HepG2 (cell line): ENCODE results near the gene DUSP16. TPM values are rescaled to one million over a fixed set of nuclear protein-coding genes. Genes with fewer than 3 reads are reported as not detected.

Experiments used
- ATAC-seq: fragments of 200-7000 bp; cut with Tn5 transposase; 3 replicates; pipeline ENCODE4 v1.9.1; 2020; ENCODE audit warnings: mild to moderate bottlenecking, moderate library complexity
- BruUV-seq: library from RNA; stranded (reverse); fragments of 400-500 nt; replicated peaks from 2 replicates; lab custom pipeline; 2021; lab: Mats Ljungman, UMichigan
- CTCF ChIA-PET: fragments of 300-600 bp; formaldehyde crosslinking; extraction: SDS; loops from one replicate; lab custom pipeline; 2021; ENCODE audit warnings: low total read pairs, inconsistent platforms, low intra/inter-chr PET ratio; lab: Yijun Ruan, JAX
- POLR2A ChIA-PET: fragments of 350-600 bp; sonication (Branson Sonifier 250); formaldehyde crosslinking; loops from one replicate; lab custom pipeline; 2020; ENCODE audit warnings: antibody characterized with exemption, inconsistent platforms; lab: Yijun Ruan, JAX
- DNase-seq: peaks from one replicate; pipeline ENCODE4 v3.0.0-alpha.2; 2015; ENCODE audit warnings: low spot score
- FAIRE-seq: peaks from 3 replicates; lab custom pipeline; 2011; peaks lifted over from hg19 to GRCh38; lab: Jason Lieb, UNC
- H2AFZ ChIP-seq: one replicate; pipeline ENCODE4 v1.6.1; 2011; ENCODE audit warnings: low read length, inconsistent platforms
- H3K27ac ChIP-seq: fragments of 300-600 bp; 3 replicates; pipeline ENCODE4 v1.8.0; 2011; ENCODE audit warnings: mixed run types, mild to moderate bottlenecking, mixed read lengths, low read length, inconsistent platforms; ENCODE audit not compliant: insufficient read depth; ENCODE audit errors: extremely low read length
- H3K27me3 ChIP-seq, 2 experiments: fragments of 200-600 bp in 1 of 2; 2 replicates in 1 of 2; 3 replicates in 1 of 2; pipeline versions ENCODE4 v1.6.0 to v1.8.0; 2011; ENCODE audit warnings: low read length in 2 of 2, mild to moderate bottlenecking in 2 of 2, moderate library complexity in 2 of 2, inconsistent platforms in 1 of 2; ENCODE audit not compliant: insufficient read depth in 2 of 2, control insufficient read depth in 1 of 2
- H3K36me3 ChIP-seq, 2 experiments: fragments of 200-600 bp in 1 of 2; replicated peaks in 1 of 2; 2 replicates in 1 of 2; 3 replicates in 1 of 2; pipeline versions ENCODE4 v1.5.1 to v1.8.0; 2011; ENCODE audit warnings: low read length in 2 of 2, inconsistent platforms in 1 of 2; ENCODE audit not compliant: insufficient read depth in 2 of 2, control insufficient read depth in 1 of 2
- H3K4me1 ChIP-seq: 2 replicates; pipeline ENCODE4 v1.5.1; 2012; ENCODE audit warnings: low read length, inconsistent platforms; ENCODE audit not compliant: insufficient read depth
- H3K4me2 ChIP-seq: 2 replicates; pipeline ENCODE4 v1.6.0; 2011; ENCODE audit warnings: low read depth, low read length, inconsistent platforms
- H3K4me3 ChIP-seq, 3 experiments: fragments of 200-600 bp in 1 of 3; sonication (generic), shearing (Covaris generic) in 1 of 3; replicated peaks in 1 of 3; 2 replicates each; pipeline ENCODE4 v1.5.1; 2011 to 2016; ENCODE audit warnings: low read length in 3 of 3, inconsistent platforms in 2 of 3, low read depth in 2 of 3, mild to moderate bottlenecking in 2 of 3, control low read depth in 1 of 3, mixed read lengths in 1 of 3; ENCODE audit not compliant: insufficient read depth in 1 of 3
- H3K79me2 ChIP-seq: one replicate; pipeline ENCODE4 v1.6.1; 2011; ENCODE audit warnings: low read length, inconsistent platforms; ENCODE audit not compliant: insufficient read depth
- H3K9ac ChIP-seq: 2 replicates; pipeline ENCODE4 v1.6.0; 2011; ENCODE audit warnings: mild to moderate bottlenecking, low read depth, low read length, inconsistent platforms; ENCODE audit not compliant: insufficient read depth
- H3K9me3 ChIP-seq: 2 replicates; pipeline ENCODE4 v1.5.1; 2012; ENCODE audit warnings: mild to moderate bottlenecking, low read length
- H4K20me1 ChIP-seq: 2 replicates; pipeline ENCODE4 v1.6.0; 2011; ENCODE audit warnings: inconsistent platforms, mild to moderate bottlenecking, low read length, moderate library complexity; ENCODE audit not compliant: insufficient read depth
- CHD2 ChIP-seq: IDR thresholded peaks from 2 replicates; pipeline ENCODE4 v1.6.1; 2011; ENCODE audit warnings: low read depth, low read length, improper control_type of control experiment
- FOXA3 ChIP-seq: IDR thresholded peaks from 2 replicates; pipeline ENCODE4 v1.6.1; 2016; ENCODE audit warnings: missing genetic modification reagents, missing compliant biosample characterization
- KDM6A ChIP-seq: IDR thresholded peaks from 2 replicates; pipeline ENCODE4 v1.6.1; 2016; ENCODE audit warnings: low read depth
- NR2F1 ChIP-seq, 2 experiments: fragments of 450-650 bp in 1 of 2; formaldehyde crosslinking in 1 of 2; IDR thresholded peaks; 2 replicates each; pipeline versions ENCODE4 v1.5.0 to v1.6.1; 2016 to 2020; ENCODE audit warnings: mild to moderate bottlenecking in 1 of 2, missing compliant biosample characterization in 1 of 2, missing genetic modification reagents in 1 of 2, moderate library complexity in 1 of 2
- ZNF225 ChIP-seq: sonication (generic); formaldehyde crosslinking; IDR thresholded peaks from 2 replicates; pipeline ENCODE4 v1.4.0; 2020; ENCODE audit warnings: mild to moderate bottlenecking, missing genetic modification reagents
- ZNF678 ChIP-seq: sonication (generic); formaldehyde crosslinking; IDR thresholded peaks from 2 replicates; pipeline ENCODE4 v1.4.0; 2020; ENCODE audit warnings: mild to moderate bottlenecking, missing genetic modification reagents
- WGBS: methylation state at CpG from one replicate; pipeline ENCODE4 v1.1.6; 2017; ENCODE audit warnings: low lambda C conversion rate; 5-methylcytosine and 5-hydroxymethylcytosine counted together
- in situ Hi-C: cut with HindIII; loops from 2 replicates; pipeline ENCODE4 v1.10.0; 2017; ENCODE audit warnings: low pct_unique_long_range_greater_than_20kb; ENCODE audit not compliant: extremely low pct_ligation_motif_present
- intact Hi-C: fragments of 100-400 bp; cut with micrococcal nuclease; formaldehyde crosslinking; loops from one replicate; pipeline ENCODE4 v1.10.0; 2022; ENCODE audit not compliant: unreplicated experiment
- polyA plus RNA-seq, 8 experiments: library from polyadenylated mRNA; depleted of rRNA in 3 of 8; stranded (reverse) in 7 of 8; unstranded in 1 of 8; fragments of >200 nt; fragmentation: Illumina TruSeq in 4 of 8; extraction: Trizol in 4 of 8; gene quantifications; 2 replicates each; pipeline versions ENCODE4 v1.2.1 to v1.2.3, GENCODE V29; 2011 to 2016; ENCODE audit warnings: low read depth in 4 of 8, missing spikeins in 1 of 8, mixed read lengths in 1 of 8; ENCODE audit not compliant: insufficient read depth in 1 of 8
- total RNA-seq, 5 experiments: library from RNA; depleted of rRNA; stranded (reverse); fragments of >200 nt; fragmentation: Illumina TruSeq; extraction: Trizol; gene quantifications; 2 replicates each; pipeline ENCODE4 v1.2.3, GENCODE V29; 2016; ENCODE audit warnings: low read depth in 1 of 5
- TF ChIP-seq, protein P1 (sequence below): sonication (generic); formaldehyde crosslinking; IDR thresholded peaks from 2 replicates; pipeline ENCODE4 v1.4.0; 2020; ENCODE audit warnings: missing genetic modification reagents, borderline replicate concordance
- TF ChIP-seq, protein P2 (sequence below): sonication (generic); formaldehyde crosslinking; IDR thresholded peaks from 2 replicates; pipeline ENCODE4 v1.4.0; 2020; ENCODE audit warnings: low read depth, mild to moderate bottlenecking, missing genetic modification reagents
- TF ChIP-seq, protein P3 (sequence below): IDR thresholded peaks from 2 replicates; pipeline ENCODE4 v1.4.0; 2020; ENCODE audit warnings: mild to moderate bottlenecking, missing genetic modification reagents
- TF ChIP-seq, protein P4 (sequence below): sonication (generic); formaldehyde crosslinking; IDR thresholded peaks from 2 replicates; pipeline ENCODE4 v1.4.0; 2020; ENCODE audit warnings: missing genetic modification reagents, mild to moderate bottlenecking, borderline replicate concordance
- TF ChIP-seq, protein P5 (sequence below): sonication (generic); formaldehyde crosslinking; conservative IDR thresholded peaks from 2 replicates; pipeline ENCODE4 v1.4.0; 2020; ENCODE audit warnings: missing genetic modification reagents

The DUSP16 gene
- total and polyA plus RNA-seq, 2 of the 13 experiments (the other 11 are each of a cell fraction or from before 2014, with no cell fraction given) = 45.7 to 46.6 TPM

DNA sequence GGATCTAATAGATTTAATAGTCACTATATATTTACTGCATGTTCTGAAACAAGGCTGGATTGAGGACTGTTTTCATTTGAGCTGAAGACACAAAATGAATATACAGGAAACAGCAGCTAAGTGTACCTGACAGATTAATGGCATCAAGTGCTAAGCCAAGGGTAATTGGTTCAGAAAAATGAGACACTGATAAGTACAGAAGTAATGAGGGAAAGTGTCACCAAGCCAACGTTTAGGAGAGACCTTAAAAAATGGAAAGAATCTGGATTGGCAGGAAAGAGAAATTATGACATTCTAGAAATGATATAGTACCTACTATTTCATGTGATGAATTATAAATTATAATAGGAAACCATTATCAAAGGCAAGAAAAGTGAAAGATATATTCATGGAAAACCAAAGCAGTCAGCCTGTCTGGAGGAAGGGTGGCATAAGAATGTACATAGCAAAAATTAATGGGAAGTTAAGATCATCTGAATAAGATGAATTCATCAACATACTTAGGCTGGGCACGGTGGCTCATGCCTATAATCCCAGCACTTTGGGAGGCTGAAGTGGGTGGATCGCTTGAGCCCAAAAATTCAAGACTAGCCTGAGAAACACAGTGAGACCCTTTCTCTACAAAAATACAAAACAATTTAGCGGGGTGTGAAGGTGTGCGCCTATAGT lies 21.0 kb upstream of the DUSP16 start:
- H3K9ac ChIP-seq = no peak overlapping the region
- no TSS peak for BruUV-seq
- no peak for TF ChIP-seq FOXA3 (CRISPR knock-in tag)
- TF ChIP-seq, protein P1, sequence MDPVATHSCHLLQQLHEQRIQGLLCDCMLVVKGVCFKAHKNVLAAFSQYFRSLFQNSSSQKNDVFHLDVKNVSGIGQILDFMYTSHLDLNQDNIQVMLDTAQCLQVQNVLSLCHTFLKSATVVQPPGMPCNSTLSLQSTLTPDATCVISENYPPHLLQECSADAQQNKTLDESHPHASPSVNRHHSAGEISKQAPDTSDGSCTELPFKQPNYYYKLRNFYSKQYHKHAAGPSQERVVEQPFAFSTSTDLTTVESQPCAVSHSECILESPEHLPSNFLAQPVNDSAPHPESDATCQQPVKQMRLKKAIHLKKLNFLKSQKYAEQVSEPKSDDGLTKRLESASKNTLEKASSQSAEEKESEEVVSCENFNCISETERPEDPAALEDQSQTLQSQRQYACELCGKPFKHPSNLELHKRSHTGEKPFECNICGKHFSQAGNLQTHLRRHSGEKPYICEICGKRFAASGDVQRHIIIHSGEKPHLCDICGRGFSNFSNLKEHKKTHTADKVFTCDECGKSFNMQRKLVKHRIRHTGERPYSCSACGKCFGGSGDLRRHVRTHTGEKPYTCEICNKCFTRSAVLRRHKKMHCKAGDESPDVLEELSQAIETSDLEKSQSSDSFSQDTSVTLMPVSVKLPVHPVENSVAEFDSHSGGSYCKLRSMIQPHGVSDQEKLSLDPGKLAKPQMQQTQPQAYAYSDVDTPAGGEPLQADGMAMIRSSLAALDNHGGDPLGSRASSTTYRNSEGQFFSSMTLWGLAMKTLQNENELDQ (CRISPR knock-in tag) = no peak
- no peak for TF ChIP-seq NR2F1 (CRISPR knock-in tag; IDR thresholded peaks at IDR 0.05)
- TF ChIP-seq, protein P2, sequence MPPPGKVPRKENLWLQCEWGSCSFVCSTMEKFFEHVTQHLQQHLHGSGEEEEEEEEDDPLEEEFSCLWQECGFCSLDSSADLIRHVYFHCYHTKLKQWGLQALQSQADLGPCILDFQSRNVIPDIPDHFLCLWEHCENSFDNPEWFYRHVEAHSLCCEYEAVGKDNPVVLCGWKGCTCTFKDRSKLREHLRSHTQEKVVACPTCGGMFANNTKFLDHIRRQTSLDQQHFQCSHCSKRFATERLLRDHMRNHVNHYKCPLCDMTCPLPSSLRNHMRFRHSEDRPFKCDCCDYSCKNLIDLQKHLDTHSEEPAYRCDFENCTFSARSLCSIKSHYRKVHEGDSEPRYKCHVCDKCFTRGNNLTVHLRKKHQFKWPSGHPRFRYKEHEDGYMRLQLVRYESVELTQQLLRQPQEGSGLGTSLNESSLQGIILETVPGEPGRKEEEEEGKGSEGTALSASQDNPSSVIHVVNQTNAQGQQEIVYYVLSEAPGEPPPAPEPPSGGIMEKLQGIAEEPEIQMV (CRISPR knock-in tag) = no peak
- TF ChIP-seq, protein P3, sequence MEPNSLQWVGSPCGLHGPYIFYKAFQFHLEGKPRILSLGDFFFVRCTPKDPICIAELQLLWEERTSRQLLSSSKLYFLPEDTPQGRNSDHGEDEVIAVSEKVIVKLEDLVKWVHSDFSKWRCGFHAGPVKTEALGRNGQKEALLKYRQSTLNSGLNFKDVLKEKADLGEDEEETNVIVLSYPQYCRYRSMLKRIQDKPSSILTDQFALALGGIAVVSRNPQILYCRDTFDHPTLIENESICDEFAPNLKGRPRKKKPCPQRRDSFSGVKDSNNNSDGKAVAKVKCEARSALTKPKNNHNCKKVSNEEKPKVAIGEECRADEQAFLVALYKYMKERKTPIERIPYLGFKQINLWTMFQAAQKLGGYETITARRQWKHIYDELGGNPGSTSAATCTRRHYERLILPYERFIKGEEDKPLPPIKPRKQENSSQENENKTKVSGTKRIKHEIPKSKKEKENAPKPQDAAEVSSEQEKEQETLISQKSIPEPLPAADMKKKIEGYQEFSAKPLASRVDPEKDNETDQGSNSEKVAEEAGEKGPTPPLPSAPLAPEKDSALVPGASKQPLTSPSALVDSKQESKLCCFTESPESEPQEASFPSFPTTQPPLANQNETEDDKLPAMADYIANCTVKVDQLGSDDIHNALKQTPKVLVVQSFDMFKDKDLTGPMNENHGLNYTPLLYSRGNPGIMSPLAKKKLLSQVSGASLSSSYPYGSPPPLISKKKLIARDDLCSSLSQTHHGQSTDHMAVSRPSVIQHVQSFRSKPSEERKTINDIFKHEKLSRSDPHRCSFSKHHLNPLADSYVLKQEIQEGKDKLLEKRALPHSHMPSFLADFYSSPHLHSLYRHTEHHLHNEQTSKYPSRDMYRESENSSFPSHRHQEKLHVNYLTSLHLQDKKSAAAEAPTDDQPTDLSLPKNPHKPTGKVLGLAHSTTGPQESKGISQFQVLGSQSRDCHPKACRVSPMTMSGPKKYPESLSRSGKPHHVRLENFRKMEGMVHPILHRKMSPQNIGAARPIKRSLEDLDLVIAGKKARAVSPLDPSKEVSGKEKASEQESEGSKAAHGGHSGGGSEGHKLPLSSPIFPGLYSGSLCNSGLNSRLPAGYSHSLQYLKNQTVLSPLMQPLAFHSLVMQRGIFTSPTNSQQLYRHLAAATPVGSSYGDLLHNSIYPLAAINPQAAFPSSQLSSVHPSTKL (CRISPR knock-in tag) = no peak
- no peak for TF ChIP-seq ZNF678 (CRISPR knock-in tag)
- TF ChIP-seq ZNF225 (CRISPR knock-in tag) = no peak
- no peak for TF ChIP-seq KDM6A
- TF ChIP-seq, protein P4, sequence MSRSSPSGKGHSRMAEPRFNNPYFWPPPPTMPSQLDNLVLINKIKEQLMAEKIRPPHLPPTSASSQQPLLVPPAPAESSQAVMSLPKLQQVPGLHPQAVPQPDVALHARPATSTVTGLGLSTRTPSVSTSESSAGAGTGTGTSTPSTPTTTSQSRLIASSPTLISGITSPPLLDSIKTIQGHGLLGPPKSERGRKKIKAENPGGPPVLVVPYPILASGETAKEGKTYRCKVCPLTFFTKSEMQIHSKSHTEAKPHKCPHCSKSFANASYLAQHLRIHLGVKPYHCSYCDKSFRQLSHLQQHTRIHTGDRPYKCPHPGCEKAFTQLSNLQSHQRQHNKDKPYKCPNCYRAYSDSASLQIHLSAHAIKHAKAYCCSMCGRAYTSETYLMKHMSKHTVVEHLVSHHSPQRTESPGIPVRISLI (CRISPR knock-in tag) = no peak
- TF ChIP-seq CHD2 = no peak
- TF ChIP-seq, protein P5, sequence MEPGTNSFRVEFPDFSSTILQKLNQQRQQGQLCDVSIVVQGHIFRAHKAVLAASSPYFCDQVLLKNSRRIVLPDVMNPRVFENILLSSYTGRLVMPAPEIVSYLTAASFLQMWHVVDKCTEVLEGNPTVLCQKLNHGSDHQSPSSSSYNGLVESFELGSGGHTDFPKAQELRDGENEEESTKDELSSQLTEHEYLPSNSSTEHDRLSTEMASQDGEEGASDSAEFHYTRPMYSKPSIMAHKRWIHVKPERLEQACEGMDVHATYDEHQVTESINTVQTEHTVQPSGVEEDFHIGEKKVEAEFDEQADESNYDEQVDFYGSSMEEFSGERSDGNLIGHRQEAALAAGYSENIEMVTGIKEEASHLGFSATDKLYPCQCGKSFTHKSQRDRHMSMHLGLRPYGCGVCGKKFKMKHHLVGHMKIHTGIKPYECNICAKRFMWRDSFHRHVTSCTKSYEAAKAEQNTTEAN (CRISPR knock-in tag) = no peak
- POLR2A ChIA-PET = no interaction called here
- no peak overlapping the region for H2AFZ ChIP-seq
- DNase-seq (no peak), ATAC-seq (no peak), FAIRE-seq (no peak)
- WGBS = 63% methylated on average over 5 of the region's 5 CpGs
- no peaks in the 10 kb centered on the region for H4K20me1 ChIP-seq
- CTCF ChIA-PET = no interaction called here
- H3K36me3 ChIP-seq = no peaks in the 10 kb centered on the region
- H3K27me3 ChIP-seq = no peaks in the 10 kb centered on the region
- in situ Hi-C loops (no loop called here), intact Hi-C loops (no loop called here)
- no peak overlapping the region for H3K4me3 ChIP-seq
- H3K79me2 ChIP-seq = no peaks in the 10 kb centered on the region
- H3K9me3 ChIP-seq = no peaks in the 10 kb centered on the region
- H3K4me2 ChIP-seq = no peak overlapping the region
- H3K4me1 ChIP-seq = peaks cover 35% of the 10 kb centered on the region
- H3K27ac ChIP-seq = no peak overlapping the region
